Effector memory CD4-positive, alpha-beta T cell (primary cell): ENCODE results near the gene MVK.
A peak's percentile ranks its signal among the peaks of the same experiment; 100 is the strongest.

ENCODE experiments used
- DNase-seq, 3 donors: peaks; one replicate each; pipeline ENCODE4 v3.0.0-alpha.2; 2020
- H3K27ac ChIP-seq: 2 replicates; pipeline ENCODE4 v1.7.0; 2013; ENCODE audit warnings: mild to moderate bottlenecking, low read length, moderate library complexity; ENCODE audit not compliant: insufficient read depth, poor library complexity, severe bottlenecking
- H3K27me3 ChIP-seq: replicated peaks from 2 replicates; pipeline ENCODE4 v1.7.0; 2013; ENCODE audit warnings: mild to moderate bottlenecking, low read length; ENCODE audit not compliant: insufficient read depth, control insufficient read depth, poor library complexity, severe bottlenecking
- H3K36me3 ChIP-seq: 2 replicates; pipeline ENCODE4 v1.7.0; 2013; ENCODE audit warnings: mild to moderate bottlenecking, low read length, moderate library complexity; ENCODE audit not compliant: control insufficient read depth, insufficient read depth
- H3K4me1 ChIP-seq: 2 replicates; pipeline ENCODE4 v1.7.0; 2013; ENCODE audit warnings: low read length, mild to moderate bottlenecking; ENCODE audit not compliant: control insufficient read depth, insufficient read depth, poor library complexity, severe bottlenecking
- H3K4me3 ChIP-seq: 2 replicates; pipeline ENCODE4 v1.7.0; 2013; ENCODE audit warnings: low read length, low read depth, mild to moderate bottlenecking; ENCODE audit not compliant: insufficient read depth, poor library complexity, severe bottlenecking
- H3K9me3 ChIP-seq: 2 replicates; pipeline ENCODE4 v1.7.0; 2013; ENCODE audit warnings: mild to moderate bottlenecking, low read length, moderate library complexity; ENCODE audit not compliant: control insufficient read depth

The MVK gene

GRCh38 chr12:109588461-109589239 lies 15.1 kb downstream of the MVK start:
- no peak overlapping the region for H3K27ac ChIP-seq
- no peak for DNase-seq
- no peaks in the 10 kb centered on the region for H3K4me1 ChIP-seq
- H3K4me3 ChIP-seq, result no peak overlapping the region
- no peaks in the 10 kb centered on the region for H3K27me3 ChIP-seq
- H3K36me3 ChIP-seq, result peaks cover 13% of the 10 kb centered on the region
- H3K9me3 ChIP-seq, result no peaks in the 10 kb centered on the region

DNA sequence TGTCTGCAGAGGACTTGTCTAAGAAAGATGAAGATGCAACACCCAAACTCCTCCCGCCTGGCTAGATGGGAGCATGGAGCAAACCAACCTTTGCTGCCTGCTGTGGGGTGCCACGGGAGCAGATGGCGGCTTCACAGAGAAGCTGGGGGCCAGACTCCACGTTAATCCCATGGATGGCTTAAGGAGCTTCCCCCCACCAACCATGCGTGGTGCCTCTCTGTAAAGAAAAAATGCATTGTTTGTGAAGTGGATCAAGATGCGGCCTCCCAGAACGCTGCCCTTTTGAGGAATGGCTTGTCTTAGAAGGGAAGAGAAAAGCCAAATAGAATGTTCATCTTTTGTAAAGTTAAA lies 15.6 kb downstream of the MVK start:
- Histone ChIP-seq H3K36me3 (peaks cover 13% of the 10 kb centered on the region), H3K9me3 (no peaks in the 10 kb centered on the region), H3K4me1 (peaks cover under 1% of the 10 kb centered on the region), H3K27ac (no peak overlapping the region), H3K27me3 (no peaks in the 10 kb centered on the region), H3K4me3 (no peak overlapping the region)
- no peak for DNase-seq

- Histone ChIP-seq H3K9me3 (no peaks in the 10 kb centered on the region), H3K4me3 (no peak overlapping the region), H3K36me3 (peaks cover 13% of the 10 kb centered on the region), H3K27ac (no peak overlapping the region), H3K27me3 (no peaks in the 10 kb centered on the region), H3K4me1 (peaks cover 6% of the 10 kb centered on the region)
- DNase-seq, result no peak
These were observed 16.2 kb downstream of the MVK start for GRCh38 chr12:109589691-109590245.

- no peak for DNase-seq
- Histone ChIP-seq H3K4me3 (no peak overlapping the region), H3K36me3 (peaks cover 13% of the 10 kb centered on the region), H3K9me3 (no peaks in the 10 kb centered on the region), H3K27ac (no peak overlapping the region), H3K27me3 (no peaks in the 10 kb centered on the region), H3K4me1 (peaks cover 14% of the 10 kb centered on the region)
These were observed 17.0 kb downstream of the MVK start for GRCh38 chr12:109590566-109590965.

GRCh38 chr12:109591041-109591440 lies 17.4 kb downstream of the MVK start:
- H3K9me3 ChIP-seq, result no peaks in the 10 kb centered on the region
- H3K36me3 ChIP-seq, result peaks cover 13% of the 10 kb centered on the region
- no peak for DNase-seq
- peaks cover 16% of the 10 kb centered on the region for H3K4me1 ChIP-seq
- no peak overlapping the region for H3K4me3 ChIP-seq
- no peaks in the 10 kb centered on the region for H3K27me3 ChIP-seq
- no peak overlapping the region for H3K27ac ChIP-seq

DNA sequence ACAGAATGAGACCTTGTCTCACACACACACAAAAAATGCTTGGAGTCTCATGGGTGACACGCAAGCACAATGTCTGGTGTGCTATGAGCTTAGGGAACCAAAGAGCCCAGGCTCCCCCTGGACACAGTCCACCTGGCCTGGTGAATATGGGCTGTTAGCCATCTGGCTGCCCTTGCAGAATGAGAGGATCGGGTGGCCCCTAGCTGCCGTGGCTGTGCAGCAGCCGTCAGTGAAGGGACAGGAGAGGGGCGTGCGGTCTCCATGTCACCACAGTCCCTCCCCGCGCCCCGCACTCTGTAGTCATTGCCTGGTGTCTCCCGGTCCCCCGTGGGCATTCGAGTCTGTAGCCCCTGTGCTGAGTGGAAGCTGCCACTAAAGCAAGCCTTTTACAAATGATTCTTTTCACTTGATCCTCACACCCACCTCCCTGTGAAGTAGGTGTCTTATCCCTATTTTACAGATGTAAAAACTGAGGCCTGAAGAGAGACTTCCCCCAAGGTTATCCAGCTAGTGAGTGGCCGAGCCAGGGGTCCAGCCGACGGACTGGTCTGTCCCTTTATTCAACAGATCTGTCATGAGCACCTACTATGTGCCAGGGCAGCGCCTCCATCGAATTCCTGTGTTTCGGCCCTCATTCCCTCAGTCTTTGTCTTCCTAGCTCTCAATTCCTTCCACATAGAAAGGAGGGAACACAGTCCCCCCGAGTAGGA lies 18.8 kb downstream of the MVK start:
- no peak for DNase-seq
- Histone ChIP-seq H3K27ac (no peak overlapping the region), H3K27me3 (no peaks in the 10 kb centered on the region), H3K4me1 (peaks cover 16% of the 10 kb centered on the region), H3K36me3 (peaks cover 13% of the 10 kb centered on the region), H3K4me3 (no peak overlapping the region), H3K9me3 (no peaks in the 10 kb centered on the region)

DNA sequence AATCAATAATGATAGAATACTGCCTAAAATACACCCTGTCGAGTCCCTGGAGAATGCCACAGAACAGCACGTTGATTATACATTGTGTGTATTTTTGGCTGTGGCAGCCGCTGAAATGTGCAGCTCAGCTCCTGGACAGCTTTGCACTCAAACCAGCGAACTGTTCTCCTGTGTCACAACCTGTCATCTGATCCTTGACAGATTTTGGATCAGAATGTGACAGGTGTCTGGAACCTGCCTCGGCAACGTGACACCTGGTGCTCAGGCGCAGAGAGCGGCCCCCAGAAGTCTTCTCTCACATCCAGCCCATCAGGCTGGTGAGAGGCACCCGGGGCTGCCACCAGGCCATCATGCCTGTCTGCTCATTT lies 19.3 kb downstream of the MVK start:
- no peak for DNase-seq
- Histone ChIP-seq H3K4me1 (peaks cover 21% of the 10 kb centered on the region), H3K27ac (no peak overlapping the region), H3K27me3 (no peaks in the 10 kb centered on the region), H3K36me3 (peaks cover 10% of the 10 kb centered on the region), H3K4me3 (no peak overlapping the region), H3K9me3 (no peaks in the 10 kb centered on the region)

- no peak for DNase-seq
These were observed 21.1 kb downstream of the MVK start for GRCh38 chr12:109594556-109595317.

DNA sequence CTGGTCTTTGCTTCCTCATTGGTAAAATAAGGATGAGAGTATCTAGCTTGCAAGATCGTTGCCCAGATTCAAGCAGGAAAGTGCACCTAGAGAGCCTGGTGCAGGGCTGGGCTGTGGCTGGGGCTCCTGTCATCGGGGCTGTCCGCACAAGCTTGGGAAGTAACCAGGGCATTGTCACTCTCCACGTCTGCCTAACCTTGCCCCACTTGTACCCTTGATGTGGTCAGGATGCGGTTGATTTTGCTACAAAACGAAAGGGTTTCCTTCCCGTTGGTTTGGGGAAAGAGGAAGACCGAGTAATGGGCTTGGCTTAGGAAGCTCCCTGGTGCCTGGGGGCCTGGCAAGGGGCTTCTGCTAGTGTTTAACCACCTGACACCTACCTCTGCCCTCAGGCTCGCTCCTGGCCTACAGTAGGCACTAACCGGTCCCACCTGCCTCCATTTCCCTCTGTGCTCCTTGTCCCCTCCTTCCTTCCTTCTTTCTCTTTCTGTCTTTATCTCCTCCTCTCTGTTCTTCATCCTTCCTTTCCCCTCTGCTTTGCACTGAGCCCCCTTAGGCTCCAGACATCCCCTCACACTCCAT lies 21.8 kb downstream of the MVK start:
- no peak overlapping the region for H3K4me3 ChIP-seq
- no peaks in the 10 kb centered on the region for H3K9me3 ChIP-seq
- no peaks in the 10 kb centered on the region for H3K27me3 ChIP-seq
- H3K36me3 ChIP-seq, result peaks cover 4% of the 10 kb centered on the region
- DNase-seq, result peak in 1 of 3 donors; percentile 5
- H3K4me1 ChIP-seq, result peaks cover 22% of the 10 kb centered on the region
- no peak overlapping the region for H3K27ac ChIP-seq

More at GRCh38 chr12:109594556-109595317, 21.1 kb downstream of the MVK start:
- Histone ChIP-seq H3K4me1 (peaks cover 22% of the 10 kb centered on the region), H3K36me3 (peaks cover 4% of the 10 kb centered on the region), H3K9me3 (no peaks in the 10 kb centered on the region), H3K4me3 (no peak overlapping the region), H3K27me3 (no peaks in the 10 kb centered on the region), H3K27ac (no peak overlapping the region)
